ENCODE data around the gene TRHDE.

Gene TRHDE

DNA sequence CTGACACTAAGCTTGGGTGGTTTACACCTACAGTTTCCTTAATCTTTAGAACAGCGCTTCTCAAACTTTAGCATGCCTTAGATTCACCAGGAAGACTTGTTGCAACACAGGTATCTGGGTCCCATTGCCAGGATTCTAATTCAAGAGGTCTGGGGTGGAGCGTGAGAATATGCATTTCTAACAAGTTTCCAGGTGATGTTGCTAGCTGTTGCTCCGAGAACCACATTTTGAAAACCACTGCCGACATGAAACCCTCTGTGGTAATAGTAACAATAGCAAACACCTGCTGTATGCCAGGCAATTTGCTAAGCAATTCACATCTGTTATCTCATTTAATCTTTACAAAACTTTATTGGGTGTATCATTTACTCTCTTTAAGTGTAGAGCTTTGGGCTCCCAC, 58.6 kb downstream of the TRHDE start:
- no peak for DNase-seq

DNA sequence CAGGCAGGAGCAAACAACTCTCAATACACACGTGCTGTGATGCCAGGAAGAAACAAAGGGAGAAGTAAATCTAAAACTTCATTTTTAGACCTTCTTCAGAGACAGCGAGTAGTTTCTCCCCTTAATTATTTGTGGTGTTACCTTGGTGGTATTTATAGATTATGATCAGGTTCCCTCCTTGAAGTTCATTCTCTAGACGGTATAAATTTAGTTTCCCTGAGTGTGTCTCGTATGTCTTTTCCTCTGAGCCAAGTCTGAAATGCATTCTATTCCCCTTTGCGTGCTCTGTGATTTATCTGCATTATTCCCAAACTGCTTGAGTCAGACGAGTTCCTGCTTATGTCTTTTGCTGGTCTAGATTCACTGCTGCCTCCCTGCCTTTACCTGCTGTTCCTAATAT, 65.2 kb downstream of the TRHDE start:
- DNase-seq: no peak

DNA sequence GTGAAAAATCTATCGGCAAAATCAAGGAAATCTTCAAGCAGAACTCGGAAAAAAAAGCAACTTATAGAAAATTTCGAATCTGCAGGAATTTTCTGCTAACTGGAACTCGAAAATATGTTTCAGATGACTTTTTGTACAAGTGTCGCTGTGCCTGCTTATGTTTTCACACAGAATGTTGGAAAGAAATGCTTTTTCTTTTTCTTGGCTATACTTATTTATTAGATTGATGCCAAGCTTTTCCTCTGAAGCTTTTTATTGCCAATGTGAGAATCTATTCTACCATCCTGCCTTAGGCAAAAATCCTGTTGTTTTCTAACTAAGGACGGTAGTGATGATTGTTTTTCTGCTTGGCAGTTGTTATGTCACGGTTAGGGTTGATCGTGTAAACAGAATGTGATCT, 65.8 kb downstream of the TRHDE start:
- no peak for DNase-seq

DNA sequence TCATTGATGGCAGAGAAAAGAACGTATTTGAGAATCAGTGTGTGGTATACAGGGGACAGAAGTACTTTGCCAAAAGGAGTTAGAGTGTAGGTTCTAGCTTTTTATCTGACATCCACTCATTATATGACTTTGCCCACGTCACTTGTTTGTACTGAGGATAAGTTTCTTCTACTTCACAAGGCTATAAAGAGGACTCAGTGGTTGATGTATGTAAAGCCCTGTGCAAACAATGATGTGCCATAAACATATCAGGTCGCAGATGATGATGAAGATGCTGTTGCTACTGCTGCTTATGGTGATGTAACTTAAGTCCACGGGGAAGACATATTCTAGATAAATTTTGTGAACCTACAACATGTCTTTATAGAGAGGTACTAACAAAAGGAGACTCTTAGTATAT, 66.3 kb downstream of the TRHDE start:
- no peak for DNase-seq

DNA sequence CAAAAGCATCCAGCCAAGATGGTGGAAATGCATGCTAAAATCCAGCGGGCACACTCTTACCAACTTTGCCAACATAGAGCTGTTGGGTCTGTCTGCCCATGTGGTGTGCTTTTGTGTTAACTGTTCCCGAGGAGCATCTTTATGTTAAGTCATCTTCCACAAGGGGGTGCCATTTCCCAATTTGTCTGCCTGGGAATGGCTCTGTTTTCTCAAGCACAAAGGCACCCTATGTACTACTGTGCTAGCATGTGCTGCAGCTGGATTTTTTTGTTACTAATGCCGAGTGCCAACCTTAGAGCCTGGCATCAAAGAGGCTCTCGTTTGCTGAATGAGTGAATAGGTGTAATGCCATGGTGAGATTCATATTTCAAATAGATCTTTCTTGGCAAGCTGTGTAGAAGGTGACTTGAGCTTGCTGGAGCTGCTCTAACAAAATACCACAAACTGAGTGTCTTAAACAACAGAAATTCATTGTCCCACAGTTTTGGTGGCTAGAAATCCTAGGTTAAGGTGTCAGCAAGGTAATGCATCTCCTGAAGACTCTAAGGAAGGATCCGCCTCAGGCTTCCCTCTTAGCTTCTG, 74.3 kb downstream of the TRHDE start:
- DNase-seq: peak; percentile 20

DNA sequence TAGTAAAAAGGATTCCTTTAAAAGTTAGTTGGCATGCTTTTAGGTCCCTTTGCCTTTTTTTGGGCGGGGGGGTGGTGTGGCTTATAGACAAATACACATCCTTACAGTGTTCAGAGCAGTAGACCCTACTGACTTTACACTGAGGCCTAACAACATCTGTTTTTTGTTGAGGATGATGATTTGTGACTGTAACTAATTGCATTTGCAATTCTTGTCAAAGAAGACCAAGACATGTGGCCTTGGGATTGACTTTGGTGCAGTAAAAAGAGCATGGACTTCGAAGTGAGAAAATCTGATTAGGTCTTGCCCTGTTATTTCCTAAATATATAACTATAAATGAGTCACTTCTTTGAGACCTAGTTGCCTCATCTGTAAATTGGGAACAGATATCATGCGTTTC, 77.3 kb downstream of the TRHDE start:
- no peak for DNase-seq

DNA sequence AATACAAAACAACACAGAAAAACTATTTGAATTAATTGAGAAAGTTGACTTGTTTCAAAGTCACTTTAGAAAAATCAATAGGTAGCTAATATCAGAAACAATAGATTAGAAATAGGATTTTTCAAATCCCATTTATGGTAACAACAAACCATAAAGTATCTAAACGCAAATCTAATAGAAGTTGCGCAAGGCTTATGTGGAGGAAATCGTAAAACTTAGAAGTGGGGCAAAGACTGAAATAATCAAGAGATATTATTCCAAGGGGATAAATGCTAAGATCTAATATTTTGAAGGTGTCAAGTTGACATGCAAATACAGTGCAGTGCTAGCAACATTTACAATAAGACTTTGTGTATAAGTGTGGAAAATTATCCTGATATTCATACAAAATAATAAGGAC, 87.2 kb downstream of the TRHDE start:
- no peak for DNase-seq

DNA sequence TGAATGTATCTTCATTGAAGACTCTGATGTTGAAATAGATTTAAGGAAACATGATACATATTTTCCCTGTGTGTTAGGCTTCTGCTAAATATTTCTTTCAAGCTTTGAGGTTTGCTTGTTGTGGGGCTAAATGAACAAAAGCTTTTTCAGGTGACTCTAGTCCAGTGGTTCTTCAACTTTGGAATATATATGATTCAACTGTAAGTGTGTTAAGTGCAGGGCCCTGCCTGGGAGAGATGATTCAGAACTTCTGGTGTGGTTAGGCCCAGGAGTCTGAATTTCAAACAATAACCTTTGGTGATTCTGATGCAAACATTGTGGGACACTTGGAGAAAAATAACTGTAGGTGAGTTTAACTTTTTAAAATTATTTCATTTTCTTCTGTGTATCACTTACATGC, 93.0 kb downstream of the TRHDE start:
- no peak for DNase-seq

DNA sequence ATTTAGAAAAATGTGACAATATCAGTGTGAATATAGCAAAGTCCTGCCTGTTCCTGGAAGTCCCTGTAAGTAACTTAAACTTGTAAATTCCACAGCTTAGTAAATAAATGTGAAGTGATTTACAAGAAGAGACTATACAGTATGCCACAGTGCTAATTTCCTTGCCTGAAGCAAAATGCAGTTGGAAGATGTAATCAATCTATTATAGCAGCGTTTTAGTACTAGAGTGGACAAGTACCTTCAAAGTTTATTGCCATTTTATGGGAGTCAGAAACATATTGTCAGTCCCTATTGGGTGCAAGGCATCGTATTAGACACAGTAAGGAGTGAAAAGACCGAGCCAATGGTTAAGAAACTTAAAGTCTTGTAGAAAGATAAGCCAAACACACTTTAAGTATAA, 94.1 kb downstream of the TRHDE start:
- DNase-seq: no peak

DNA sequence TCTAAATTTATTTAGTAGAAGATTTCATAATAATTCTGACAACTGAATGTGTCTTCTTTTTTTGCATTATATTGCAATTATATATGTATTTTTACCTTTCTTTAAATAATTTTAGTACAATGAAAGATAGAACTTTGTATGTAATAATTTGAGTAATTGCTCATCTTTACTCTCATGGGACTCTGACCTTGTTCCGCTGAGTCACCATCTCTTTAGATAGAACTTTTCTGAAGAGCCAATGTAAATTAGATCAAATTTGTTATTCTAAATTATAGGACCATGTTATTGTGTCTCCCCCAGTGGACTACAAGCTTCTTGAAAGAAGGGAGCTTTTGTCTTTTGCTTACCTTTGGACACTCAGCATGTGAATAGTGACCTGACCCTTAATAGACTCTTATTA, 96.1 kb downstream of the TRHDE start:
- DNase-seq: no peak

DNA sequence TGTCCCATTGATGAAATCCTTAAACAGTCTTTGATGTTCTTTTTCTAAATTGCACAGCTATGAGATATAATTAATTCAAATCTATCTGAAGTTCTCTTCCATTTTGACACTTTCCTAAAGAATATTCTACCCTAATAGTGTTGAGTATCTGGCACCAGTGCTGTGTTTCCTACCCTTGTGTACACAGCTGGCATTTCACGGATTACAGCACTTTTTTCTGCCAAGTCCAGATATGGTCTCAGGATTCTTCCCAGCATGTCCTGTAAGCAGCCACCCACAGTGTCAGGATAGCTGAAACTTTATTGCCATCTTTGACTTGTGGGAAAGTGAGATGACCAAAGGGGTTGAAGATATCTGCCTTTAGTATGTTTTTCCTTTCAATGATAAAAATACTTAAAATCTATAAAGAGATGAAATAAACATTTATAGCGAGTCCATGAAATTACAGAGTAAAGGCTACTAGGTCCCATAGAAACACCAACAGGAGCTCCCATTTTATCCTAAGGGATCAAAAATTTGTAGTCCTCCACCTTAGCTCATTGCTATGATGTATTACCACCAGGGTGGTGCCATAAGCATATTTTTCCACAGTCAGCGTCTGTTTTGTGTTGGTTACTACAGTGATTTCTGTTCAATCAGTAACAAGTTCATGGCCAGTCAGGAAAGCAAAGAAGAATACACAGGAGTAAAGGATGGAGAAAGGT, 96.7 kb downstream of the TRHDE start:
- DNase-seq: no peak

DNA sequence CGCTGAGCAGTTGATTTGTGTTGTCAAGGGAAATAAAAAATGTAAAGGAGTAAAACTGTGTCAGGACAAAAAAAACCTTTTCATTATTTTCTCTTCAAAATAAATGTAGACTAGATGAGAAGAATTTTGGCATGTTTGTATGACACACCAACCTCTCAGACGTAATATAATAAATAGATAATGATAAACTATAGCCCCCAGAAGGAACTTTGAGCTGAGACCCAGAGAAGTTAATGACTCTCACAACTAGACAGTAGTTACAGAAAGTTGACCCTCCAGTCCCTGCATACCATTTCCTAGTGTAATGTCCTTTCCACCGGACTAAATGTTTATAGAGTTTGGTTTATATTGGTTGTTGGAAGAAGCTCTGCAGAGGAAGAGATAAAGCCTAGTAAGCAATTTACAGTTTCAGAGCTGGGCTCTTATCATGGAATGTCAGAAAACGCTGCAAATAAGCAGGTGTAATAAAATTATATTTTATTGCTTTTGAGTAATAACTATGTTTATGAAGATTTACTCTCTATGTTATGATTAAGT, 97.3 kb downstream of the TRHDE start:
- DNase-seq: no peak

DNA sequence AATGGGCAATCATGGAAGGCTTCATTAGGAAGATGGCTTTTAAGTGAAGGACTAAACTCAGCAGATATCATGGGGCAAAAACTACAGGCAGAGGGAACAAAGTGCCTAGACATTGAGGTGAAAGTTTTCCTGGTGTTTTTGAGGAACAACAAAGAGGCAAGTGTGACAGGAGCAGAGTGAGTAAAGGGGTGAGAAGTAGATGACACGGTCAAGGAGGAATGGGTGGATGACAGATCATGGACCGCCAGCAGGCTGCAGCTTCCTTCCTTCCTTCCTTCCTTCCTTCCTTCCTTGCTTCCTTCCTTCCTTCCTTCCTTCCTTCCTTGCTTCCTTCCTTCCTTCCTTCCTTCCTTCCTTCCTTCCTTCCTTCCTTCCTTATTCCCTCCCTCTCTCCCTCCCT, 108.3 kb downstream of the TRHDE start:
- no peak for DNase-seq

DNA sequence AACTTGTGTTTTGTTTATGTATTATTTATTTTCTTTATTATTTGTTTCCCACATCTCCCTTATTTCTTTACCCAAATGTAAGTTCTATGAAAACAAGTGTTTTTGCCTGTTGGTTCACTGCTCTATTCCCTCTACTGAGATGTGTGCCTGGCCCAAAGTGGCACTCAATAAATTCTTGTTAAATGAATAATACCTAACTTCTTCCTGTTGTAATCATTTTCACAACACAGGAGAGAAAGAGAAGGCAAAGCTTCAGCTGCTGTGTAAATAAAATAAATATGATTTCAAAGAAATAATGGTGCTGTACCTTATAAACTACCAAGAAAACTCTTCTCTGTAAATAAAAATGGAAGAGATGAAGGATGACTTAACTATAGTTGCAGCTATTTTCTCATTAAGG, 116.2 kb downstream of the TRHDE start:
- DNase-seq: no peak

DNA sequence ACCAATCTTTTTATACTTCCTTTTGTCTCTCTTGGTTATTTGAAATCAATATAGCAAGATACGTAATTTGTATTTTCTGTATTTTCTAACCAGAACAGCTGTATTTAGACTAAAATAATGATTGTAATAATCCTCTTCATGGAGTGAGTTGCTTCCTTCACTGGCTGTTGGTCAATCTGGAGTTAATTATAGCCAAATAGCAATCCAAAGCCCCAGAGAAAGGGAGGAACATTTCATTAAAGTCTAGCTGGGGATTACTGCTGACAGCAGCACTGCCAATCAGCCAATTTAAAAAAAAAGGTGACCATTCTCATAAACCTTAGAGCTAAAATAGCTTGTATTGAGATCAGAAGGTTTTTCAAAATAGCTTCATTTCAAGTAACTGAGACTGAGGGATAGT, 118.0 kb downstream of the TRHDE start:
- DNase-seq: no peak

DNA sequence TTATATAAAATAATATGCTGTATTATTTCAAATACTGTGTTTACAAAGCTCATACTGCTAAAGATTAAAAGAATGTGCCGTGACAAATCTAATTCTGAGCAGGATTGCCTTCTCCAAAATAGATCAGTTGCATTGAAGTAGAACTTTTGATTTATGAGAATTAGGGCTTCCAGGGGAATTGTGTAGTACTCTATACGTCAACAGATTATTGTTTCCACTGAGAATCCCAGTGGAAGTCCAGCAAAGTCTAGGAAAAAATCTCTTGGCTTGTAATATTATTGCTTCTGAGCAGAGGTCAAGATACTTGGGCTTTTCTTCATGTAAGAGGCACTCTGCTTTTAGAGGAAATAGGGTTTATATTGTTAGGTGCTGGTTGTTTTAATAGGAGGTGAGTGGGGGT, 133.9 kb downstream of the TRHDE start:
- DNase-seq: no peak

DNA sequence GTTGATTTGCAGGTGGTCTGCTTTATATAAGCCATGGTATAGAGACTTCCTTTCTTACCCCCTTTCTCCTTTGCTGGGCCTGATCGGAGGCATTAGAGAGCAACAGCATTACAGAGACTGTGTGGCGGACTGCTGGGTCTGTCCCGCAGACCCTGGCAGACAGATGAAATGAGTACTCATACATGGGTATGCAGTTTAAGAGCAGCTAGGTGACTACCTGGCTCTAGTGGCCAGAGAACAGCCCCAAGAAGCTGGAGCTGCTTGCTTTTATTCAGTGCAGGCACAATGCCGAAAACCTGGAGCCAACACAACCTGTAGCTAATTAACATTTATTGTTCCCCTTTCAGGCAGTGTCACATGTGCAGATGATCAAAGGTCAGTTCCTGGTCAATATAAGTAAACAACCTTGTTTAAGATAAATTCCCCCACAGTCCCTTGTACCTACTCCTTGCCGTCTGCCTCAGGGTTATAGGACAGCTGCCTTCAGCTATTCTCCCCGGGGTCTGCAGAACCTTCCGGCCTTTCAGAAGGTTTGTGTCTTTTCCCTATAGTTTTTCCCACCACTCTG, 160.0 kb downstream of the TRHDE start:
- no peak for DNase-seq

DNA sequence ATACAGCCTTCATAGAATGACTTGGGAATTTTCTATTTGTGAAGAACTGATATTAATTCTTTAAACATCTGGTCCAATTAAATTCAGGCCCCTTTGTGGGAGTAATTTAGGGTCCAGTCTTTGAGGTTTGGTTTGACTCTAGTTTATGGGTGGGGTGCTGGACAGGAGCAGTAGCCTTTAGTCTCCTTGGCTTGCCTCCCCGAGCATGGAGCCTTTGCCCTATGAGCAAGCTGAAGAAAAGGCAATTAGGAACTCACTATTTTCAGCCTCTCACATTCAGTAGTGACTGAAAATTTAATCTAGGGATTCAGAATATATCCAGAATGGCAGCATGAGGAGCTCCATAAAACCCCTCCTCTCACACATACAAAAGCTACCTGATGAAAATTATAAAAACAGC, 161.1 kb downstream of the TRHDE start:
- DNase-seq: no peak

DNA sequence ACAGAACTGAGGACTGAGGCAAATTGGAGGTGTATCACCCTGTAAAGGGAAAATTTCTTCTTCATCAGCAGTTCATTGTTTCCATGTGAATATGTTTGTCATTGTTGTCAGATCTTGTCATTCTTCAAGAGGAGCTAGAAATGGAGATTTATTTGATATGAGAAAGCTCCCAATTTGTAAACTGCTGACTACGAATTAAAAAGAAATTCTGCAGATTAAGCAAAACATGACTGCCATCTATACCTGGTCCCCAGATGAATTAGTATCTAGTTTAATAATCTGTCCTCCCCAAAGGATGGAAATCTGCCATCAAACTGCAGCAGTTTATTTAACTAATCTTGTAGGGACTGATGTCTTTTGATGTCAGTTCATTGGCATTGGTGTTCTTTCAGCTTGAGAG, 162.8 kb downstream of the TRHDE start:
- DNase-seq: no peak

DNA sequence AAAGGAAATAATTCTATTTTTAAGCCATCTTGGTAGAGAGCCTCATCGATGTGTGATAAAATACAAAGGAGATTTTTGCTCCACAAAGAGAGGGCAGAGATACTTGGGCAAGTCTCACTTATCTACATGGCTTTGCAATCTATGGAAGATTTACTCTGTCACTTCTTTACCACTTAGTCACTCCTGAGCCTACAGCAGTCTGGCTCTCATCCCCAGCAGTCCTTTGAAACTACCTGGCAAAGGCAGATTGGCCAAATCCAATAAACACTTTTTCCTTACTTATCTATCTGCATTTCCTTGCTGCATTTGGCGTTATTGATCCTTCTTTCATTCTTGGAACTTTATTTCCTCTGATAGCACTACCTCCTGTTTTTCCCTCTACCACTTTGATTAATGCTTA, 170.0 kb downstream of the TRHDE start:
- no peak for DNase-seq

DNA sequence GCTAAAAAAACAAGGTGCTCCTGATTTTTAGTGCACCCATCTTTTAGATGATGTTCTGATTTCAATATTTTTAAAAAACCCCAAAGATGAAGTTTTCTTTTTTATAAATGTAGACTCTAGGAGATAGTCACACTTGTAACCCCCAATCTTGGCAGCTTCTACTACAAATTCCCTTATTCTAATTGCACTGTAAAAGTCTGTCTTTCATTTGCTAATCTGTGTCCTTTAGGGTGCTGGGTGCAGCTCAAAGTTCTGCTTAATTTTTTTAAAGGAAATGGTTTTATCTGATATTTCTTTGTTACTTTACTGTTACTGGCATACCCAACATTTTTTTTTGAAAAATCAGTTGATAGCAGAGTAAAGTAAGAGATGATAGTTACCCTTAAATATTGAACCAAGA, 172.0 kb downstream of the TRHDE start:
- DNase-seq: no peak

DNA sequence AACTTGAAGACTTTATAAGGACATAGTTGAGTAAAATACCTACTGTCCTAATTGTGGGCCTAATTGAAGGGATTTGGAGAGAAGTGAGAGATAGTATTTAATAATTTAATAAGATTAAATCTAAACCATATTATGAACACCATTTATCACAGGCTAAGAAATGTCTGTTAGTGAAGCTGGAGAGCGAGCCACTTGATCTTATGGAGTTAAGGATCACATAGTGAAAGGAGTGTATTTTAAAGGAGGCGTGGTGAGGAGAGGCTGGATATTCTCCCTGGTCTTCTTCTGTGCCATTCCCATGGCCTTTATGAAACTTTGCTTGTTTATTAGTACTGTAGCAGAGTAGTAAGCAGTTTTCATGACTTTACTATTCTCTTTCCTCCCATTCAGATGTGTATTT, 172.4 kb downstream of the TRHDE start:
- no peak for DNase-seq

DNA sequence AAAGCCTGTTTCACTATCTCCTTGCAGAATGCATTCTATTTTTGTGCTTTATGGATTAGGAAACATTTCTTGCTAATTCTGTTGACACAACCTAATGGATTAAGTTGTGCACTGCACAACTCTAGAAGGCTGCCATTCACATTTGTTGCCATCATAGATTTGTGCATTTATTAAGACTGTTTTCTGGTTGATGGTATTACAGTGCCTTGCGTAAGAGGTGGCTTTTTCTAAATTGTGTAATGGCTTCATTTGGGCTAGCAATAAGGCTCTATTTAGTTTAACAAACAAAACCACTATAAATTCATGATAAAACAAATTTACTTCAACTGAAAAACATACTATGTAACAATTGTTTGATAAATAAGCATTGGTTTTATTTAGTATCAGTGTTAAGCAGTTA, 175.9 kb downstream of the TRHDE start:
- DNase-seq: no peak

DNA sequence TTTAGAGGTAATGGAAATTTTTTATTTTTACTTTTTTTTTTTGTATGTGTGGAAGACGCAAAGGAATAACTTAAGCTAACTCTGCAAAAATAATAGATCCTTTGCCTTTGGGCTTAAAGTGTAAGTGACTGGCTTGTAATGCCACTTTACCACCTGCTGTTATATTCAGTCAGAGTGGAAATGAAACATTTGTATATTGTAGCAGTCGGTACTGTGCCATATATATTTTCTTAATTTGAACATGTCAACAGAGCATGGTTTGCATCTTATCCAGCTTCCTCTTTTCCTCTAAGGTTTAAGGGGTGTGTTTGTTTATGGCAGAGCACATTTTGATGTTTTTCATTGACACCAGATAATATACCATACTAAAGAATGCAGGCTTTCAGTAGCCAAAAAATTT, 176.6 kb downstream of the TRHDE start:
- DNase-seq: no peak

DNA sequence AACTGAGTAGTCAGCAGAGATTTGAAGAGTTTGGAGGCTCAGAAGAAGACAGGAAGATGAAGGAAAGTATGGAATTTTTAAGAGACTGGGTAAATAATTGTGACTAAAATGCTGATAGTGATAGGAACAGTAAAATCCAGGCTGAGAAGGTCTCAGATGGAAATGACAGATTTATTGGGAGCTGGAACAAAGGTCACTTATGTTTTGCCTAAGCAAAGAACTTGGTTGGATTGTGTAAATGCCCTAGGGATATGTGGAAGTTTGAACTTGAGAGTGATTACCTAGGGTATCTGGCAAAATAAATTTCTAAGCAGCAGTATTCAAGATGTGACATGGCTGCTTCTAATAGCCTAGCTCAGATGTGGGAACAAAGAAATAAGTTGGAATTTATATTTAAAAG, 180.9 kb downstream of the TRHDE start:
- DNase-seq: no peak

Measured in CD4-positive, alpha-beta T cell treated with Interleukin-17A for 1 hour (primary cell).